Middle frontal gyrus (tissue), 1 donor: ENCODE results near the gene KIF26B.

ENCODE experiments used
- DNase-seq: peaks from one replicate; pipeline ENCODE4 v3.0.0-alpha.2; 2015; ENCODE audit warnings: low spot score; ENCODE audit errors: extremely low spot score

The KIF26B gene

DNA sequence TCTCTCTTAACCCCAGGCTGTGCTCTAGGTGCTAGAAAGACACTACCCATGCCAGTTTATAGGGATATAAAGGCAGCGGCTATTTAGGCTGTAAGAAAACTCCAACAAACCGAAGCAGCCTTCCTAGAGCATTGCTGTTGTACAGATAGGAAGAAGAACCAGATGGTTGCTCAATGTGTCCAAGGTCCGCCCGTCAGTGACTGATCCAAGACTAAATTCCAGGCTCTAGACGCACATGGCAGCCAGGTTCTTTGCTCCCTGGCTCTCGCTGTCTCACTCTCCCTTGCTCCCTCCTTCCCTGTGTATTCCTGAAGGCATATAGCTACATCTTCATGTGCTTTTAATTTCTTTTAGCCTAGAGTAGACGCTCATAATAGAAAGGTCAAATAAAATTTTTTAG is 303.4 kb downstream of the KIF26B start:
- DNase-seq, result no peak

DNA sequence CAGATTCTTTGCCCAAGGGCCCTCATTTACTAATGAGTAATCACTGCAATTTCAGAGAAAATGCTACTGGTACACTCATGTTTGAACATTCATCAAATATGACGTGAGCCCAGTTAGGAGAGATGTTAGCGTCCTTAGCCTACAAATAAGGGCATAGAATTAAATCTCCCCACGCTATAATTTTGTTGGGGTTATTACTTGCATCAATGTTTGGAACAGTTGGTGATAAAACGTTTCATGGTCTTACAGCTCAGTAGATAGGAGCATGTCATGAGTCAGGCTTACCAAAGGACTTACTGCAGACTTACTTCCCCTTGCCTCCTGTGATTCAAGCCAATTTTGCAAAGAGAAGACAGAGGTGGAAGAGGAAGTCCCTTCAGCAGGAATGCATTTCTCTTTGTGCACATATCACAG is 304.0 kb downstream of the KIF26B start:
- no peak for DNase-seq

DNA sequence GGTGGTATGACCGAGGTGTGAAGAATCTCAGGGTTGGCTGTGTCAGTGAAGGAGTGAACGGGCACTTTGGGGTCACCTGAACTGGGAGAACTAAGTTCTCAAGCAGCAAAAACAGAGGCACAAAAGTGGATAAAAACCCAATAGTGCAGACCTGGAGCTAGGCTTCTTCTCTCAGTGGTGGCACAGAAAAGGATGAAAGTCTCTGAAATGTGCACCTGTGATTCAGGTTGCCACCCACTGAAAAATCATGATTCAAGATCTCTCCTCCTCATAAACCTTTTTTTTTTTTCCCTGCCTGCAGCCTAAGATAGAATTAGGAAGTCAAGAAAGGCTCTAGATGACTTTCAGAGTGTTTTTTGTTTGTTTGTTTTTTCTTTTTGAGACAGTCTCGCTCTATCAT is 304.8 kb downstream of the KIF26B start:
- no peak for DNase-seq

GRCh38 chr1:245461681-245462080 is 306.9 kb downstream of the KIF26B start:
- DNase-seq, result no peak

DNA sequence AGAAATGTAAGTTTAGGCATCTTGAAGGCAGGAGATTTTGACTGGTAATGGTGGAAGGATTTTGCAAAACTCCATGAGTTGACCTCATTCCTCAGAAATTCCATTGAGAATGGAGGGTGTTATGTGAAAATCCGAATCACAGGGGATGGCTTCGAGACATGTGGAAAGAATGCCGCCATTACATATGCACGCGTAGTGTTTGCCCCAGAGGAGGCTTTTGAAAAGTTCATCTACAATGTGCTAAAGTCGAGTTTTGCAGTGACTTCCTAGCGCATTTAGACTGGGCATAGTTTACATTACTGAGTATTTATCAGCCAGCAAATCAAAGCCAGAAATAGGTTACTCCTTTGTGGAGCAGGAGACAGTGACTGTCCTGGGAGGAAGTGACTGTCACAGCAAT is 307.4 kb downstream of the KIF26B start:
- no peak for DNase-seq

- no peak for DNase-seq
These were observed 308.8 kb downstream of the KIF26B start for GRCh38 chr1:245463392-245464165.

- no peak for DNase-seq
These were observed 309.5 kb downstream of the KIF26B start for GRCh38 chr1:245464290-245464689.

- no peak for DNase-seq
These were observed 310.9 kb downstream of the KIF26B start for GRCh38 chr1:245465666-245466065.

DNA sequence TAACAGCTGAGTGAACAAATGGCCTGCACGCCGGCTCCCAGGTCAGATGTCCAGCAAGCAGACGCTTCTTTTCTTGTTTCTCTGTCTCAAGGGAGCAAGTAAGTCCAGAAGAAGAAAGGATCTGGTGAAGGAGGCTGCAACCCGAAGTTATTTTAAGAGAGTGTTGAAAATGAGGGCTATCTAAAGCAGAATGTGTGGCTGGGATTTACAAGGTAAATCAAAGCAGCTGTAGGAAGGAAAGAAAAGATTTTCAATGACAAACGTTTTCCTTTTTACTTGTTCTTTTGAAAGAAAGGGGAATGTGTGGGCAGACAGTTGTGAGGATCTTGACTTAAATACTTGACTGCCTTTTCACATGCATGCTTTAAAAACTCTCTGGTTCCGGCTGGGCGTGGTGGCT is 311.5 kb downstream of the KIF26B start:
- no peak for DNase-seq

GRCh38 chr1:245467804-245468203 is 313.0 kb downstream of the KIF26B start:
- DNase-seq, result no peak

DNA sequence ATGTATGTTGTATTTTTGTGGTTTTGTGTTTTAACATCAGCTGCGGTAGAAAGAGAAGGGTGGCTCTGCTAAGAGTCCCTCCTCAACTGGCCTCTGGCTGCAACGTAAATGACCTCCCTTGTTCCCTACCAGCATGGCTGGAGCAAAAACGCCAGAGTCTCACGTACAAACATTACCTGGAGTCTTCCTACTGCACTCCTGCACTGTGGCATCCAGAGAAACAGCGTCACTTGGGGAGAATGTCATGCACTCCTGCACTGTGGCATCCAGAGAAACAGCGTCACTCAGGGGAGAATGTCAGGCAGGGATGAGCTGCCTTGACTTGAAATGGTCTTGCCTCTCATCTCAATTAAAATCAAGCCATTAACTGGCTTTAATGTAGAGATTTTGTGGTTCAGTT is 314.2 kb downstream of the KIF26B start:
- DNase-seq, result no peak

DNA sequence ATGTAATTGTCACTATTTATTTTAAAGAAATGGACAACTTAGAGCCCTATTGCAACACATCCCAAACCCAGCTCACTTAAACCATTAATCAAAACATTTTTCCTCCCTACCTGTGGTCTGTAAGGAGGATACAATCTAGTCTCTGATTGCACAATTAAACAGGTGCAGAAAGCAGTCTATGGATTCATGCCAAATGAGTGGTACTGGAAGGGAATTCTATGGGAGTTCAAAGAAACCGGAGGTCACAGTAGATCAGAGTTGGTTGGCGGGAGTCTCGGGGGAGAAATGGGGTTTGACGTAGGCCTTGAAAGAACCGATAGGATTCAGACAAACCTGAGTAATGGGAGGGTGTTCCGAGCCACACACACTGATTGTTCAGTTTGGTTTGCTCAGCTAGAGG is 314.9 kb downstream of the KIF26B start:
- DNase-seq, result no peak

- no peak for DNase-seq
These were observed 320.3 kb downstream of the KIF26B start for GRCh38 chr1:245475126-245475525.

DNA sequence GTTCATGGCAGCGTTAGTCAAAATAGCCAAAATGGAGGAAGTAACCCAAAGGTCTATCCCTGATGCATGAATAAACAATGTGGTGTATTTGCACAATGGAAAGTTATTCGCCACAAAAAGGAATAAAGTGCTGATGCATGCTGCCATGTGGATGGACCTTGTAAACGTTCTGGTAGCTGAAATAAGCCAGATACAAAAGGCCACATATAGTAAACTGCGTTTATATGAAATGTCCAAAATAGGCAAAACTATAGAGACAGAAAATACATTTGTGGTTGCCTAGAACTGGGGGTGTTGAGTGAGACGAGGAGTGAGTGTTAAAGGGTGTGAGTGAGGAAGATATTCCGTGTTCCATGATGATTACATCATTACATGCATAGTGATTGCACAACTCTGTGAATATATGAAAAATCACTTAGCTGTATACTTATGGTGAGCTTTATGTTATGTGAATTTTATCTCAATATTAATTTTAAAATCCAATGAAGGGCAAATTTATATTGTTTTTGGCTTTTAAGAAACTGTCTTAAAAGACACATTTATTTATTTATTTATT is 321.3 kb downstream of the KIF26B start:
- no peak for DNase-seq

- no peak for DNase-seq
These were observed 323.2 kb downstream of the KIF26B start for GRCh38 chr1:245477941-245478340.

DNA sequence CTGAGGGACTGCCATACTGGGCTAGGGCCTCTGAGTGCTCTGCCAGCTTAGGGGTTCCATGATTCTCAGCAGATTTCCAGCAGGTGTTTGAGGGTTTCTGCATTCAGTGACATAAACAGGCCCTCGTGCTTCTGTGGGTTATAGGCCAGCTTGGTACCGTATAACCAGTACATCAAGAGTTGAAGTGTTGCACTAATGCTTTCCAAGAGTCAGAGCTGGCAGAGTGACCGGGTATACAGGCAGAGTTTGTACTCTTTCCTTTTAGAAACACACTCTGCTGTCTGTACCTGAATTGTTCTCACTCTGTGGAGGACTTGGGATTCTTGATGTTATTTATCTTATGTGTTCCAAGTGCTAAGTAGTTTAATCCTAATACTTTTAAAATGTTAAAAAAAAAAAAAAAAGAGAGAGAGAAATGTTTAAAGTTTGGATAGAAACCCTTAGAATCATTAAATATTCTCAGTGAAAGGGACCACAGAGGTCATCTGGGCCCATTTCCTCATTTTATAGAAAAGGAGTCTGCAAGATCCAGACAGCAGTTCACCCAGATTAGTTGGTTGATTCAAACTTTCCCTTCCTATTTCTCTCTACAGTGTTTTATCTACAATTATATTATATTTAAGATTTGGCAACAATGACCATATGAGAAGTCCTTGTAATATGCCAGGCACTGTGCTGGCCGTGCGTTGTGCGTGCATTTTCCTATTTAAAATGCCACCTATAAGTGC is 325.8 kb downstream of the KIF26B start:
- DNase-seq, result no peak

- no peak for DNase-seq
These were observed 326.5 kb downstream of the KIF26B start for GRCh38 chr1:245481261-245481660.

DNA sequence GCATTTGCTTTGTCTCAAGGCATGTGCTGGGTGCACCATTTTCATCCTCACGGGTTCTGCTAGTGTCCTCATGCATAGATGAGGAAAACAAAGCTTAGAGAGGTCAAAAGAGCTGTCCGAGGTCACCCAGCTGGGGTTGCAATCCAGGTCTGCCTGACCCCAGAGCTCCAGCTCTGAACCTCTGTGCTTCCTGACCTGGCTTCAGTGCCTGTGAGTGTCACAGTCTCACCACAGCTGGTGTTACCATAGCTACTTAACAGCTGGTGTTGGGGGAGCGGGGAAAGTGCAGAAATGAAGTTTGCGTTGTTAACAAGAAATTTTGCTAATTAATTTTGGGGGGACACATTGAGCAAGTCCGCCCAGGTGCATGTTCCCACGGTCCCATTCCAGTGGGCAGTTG is 328.5 kb downstream of the KIF26B start:
- DNase-seq, result no peak

DNA sequence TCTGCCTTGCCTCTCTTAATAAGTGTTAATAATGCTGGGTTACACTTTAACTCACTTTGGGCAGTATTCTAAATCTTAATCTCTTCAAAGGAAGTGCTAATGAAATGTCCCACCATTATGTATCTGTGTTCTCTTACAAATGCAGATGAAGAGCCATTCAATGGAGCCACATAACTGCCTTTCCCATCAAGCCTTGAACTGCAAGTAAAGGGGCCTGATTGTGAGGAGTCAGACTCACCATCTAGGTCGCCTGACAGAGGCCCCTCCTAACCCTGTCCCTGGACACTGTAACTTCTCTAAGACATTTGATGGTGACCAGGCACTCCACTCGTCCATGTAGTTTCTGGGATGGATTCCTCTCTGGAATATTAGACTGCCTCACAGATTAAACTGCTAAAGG is 329.4 kb downstream of the KIF26B start:
- DNase-seq, result no peak

GRCh38 chr1:245485996-245486395 is 331.2 kb downstream of the KIF26B start:
- DNase-seq, result no peak

DNA sequence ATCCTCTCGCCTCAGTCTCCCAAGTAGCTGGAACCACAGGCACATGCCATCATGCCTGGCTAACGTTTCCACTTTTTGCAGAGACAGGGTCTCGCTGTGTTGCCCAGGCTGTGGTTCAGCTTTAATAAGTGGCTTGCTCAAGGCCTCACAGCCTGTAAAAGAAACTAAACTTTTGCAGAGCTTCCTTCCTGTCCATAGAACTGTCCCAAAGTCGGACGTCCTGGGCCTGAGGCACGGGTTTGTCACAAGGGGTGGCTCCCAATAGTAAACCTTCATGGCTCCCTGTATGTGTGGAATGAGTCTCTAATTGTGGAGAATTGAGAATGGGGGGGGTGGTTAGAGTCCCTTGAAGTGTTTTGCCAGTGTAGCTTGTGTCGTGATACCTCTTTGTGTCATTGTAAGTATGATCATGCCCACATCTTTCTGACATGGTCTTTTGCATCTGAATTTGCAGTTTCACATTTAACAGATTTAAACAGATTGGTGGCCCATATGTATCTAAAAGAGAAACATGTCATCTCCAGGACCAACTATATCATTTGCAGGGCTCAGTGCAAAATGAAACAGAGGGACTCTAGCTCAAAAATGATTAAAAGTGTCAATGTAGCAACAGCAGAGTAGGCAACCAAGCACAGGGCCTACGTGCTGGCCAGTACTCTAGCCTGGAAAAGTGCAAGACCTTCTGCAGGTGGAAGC is 332.1 kb downstream of the KIF26B start:
- DNase-seq, result no peak
